Muscle layer of colon (tissue), 2 donors: ENCODE results near the gene CPED1.

Experiments used
- H3K27ac ChIP-seq: one replicate; pipeline ENCODE4 v1.7.0; 2013; ENCODE audit warnings: low read depth, mild to moderate bottlenecking, low read length, moderate library complexity
- H3K27me3 ChIP-seq, 2 donors: one replicate each; pipeline ENCODE4 v1.7.0; 2013; ENCODE audit warnings: low read length in 2 of 2, mild to moderate bottlenecking in 2 of 2; ENCODE audit not compliant: insufficient read depth in 2 of 2, control insufficient read depth in 1 of 2
- H3K36me3 ChIP-seq: one replicate; pipeline ENCODE4 v1.7.0; 2013; ENCODE audit warnings: mild to moderate bottlenecking, low read length; ENCODE audit not compliant: insufficient read depth
- H3K4me1 ChIP-seq: one replicate; pipeline ENCODE4 v1.7.0; 2013; ENCODE audit warnings: mild to moderate bottlenecking, low read length; ENCODE audit not compliant: insufficient read depth
- H3K4me3 ChIP-seq, 2 donors: one replicate each; pipeline ENCODE4 v1.7.0; 2013; ENCODE audit warnings: low read length in 2 of 2, low read depth in 1 of 2, mild to moderate bottlenecking in 1 of 2, moderate library complexity in 1 of 2
- H3K9ac ChIP-seq: one replicate; pipeline ENCODE4 v1.7.0; 2013; ENCODE audit warnings: low read length
- H3K9me3 ChIP-seq: one replicate; pipeline ENCODE4 v1.7.0; 2013; ENCODE audit warnings: mild to moderate bottlenecking, low read length
- donor health status: abdominal sarcoma.
- donor health status: Adenocarcinoma of cecum.

CPED1 gene

GRCh38 chr7:121164247-121164646 lies 175.7 kb downstream of the CPED1 start:
- no peak overlapping the region for H3K27ac ChIP-seq
- H3K4me3 ChIP-seq, result no peak overlapping the region
- peaks cover 12% of the 10 kb centered on the region for H3K4me1 ChIP-seq
- H3K36me3 ChIP-seq, result no peaks in the 10 kb centered on the region
- H3K27me3 ChIP-seq, result no peaks in the 10 kb centered on the region
- no peak overlapping the region for H3K9ac ChIP-seq
- H3K9me3 ChIP-seq, result no peaks in the 10 kb centered on the region

GRCh38 chr7:121166916-121167315 lies 178.4 kb downstream of the CPED1 start:
- H3K36me3 ChIP-seq, result no peaks in the 10 kb centered on the region
- no peaks in the 10 kb centered on the region for H3K27me3 ChIP-seq
- H3K4me1 ChIP-seq, result peaks cover 12% of the 10 kb centered on the region
- H3K27ac ChIP-seq, result no peak overlapping the region
- H3K4me3 ChIP-seq, result no peak overlapping the region
- no peaks in the 10 kb centered on the region for H3K9me3 ChIP-seq
- H3K9ac ChIP-seq, result no peak overlapping the region

GRCh38 chr7:121167971-121168370 lies 179.5 kb downstream of the CPED1 start:
- Histone ChIP-seq H3K4me1 (peaks cover 12% of the 10 kb centered on the region), H3K27ac (no peak overlapping the region), H3K9ac (no peak overlapping the region), H3K9me3 (no peaks in the 10 kb centered on the region), H3K27me3 (no peaks in the 10 kb centered on the region), H3K36me3 (no peaks in the 10 kb centered on the region), H3K4me3 (no peak overlapping the region)

GRCh38 chr7:121169469-121169868 lies 181.0 kb downstream of the CPED1 start:
- Histone ChIP-seq H3K9me3 (no peaks in the 10 kb centered on the region), H3K4me3 (no peak overlapping the region), H3K4me1 (peaks cover 2% of the 10 kb centered on the region), H3K36me3 (no peaks in the 10 kb centered on the region), H3K27me3 (no peaks in the 10 kb centered on the region), H3K9ac (no peak overlapping the region), H3K27ac (no peak overlapping the region)

GRCh38 chr7:121172484-121172883 lies 184.0 kb downstream of the CPED1 start:
- H3K27ac ChIP-seq, result no peak overlapping the region
- H3K9ac ChIP-seq, result no peak overlapping the region
- H3K27me3 ChIP-seq, result no peaks in the 10 kb centered on the region
- no peaks in the 10 kb centered on the region for H3K9me3 ChIP-seq
- H3K4me1 ChIP-seq, result no peaks in the 10 kb centered on the region
- no peak overlapping the region for H3K4me3 ChIP-seq
- no peaks in the 10 kb centered on the region for H3K36me3 ChIP-seq

- no peak overlapping the region for H3K4me3 ChIP-seq
- H3K27ac ChIP-seq, result no peak overlapping the region
- H3K27me3 ChIP-seq, result no peaks in the 10 kb centered on the region
- H3K9ac ChIP-seq, result no peak overlapping the region
- no peaks in the 10 kb centered on the region for H3K36me3 ChIP-seq
- H3K4me1 ChIP-seq, result no peaks in the 10 kb centered on the region
- no peaks in the 10 kb centered on the region for H3K9me3 ChIP-seq
Observed at GRCh38 chr7:121175826-121176225, 187.3 kb downstream of the CPED1 start.

- Histone ChIP-seq H3K27ac (no peak overlapping the region), H3K9ac (no peak overlapping the region), H3K4me3 (no peak overlapping the region), H3K27me3 (no peaks in the 10 kb centered on the region), H3K9me3 (no peaks in the 10 kb centered on the region), H3K4me1 (no peaks in the 10 kb centered on the region), H3K36me3 (no peaks in the 10 kb centered on the region)
Observed at GRCh38 chr7:121178452-121178851, 189.9 kb downstream of the CPED1 start.

GRCh38 chr7:121178869-121179497 lies 190.5 kb downstream of the CPED1 start:
- Histone ChIP-seq H3K9ac (no peak overlapping the region), H3K9me3 (no peaks in the 10 kb centered on the region), H3K36me3 (no peaks in the 10 kb centered on the region), H3K4me1 (no peaks in the 10 kb centered on the region), H3K4me3 (no peak overlapping the region), H3K27ac (no peak overlapping the region), H3K27me3 (no peaks in the 10 kb centered on the region)

GRCh38 chr7:121180436-121181063 lies 192.0 kb downstream of the CPED1 start:
- no peak overlapping the region for H3K27ac ChIP-seq
- H3K36me3 ChIP-seq, result no peaks in the 10 kb centered on the region
- H3K9me3 ChIP-seq, result no peaks in the 10 kb centered on the region
- no peaks in the 10 kb centered on the region for H3K4me1 ChIP-seq
- no peaks in the 10 kb centered on the region for H3K27me3 ChIP-seq
- H3K9ac ChIP-seq, result no peak overlapping the region
- H3K4me3 ChIP-seq, result no peak overlapping the region

GRCh38 chr7:121181357-121181756 lies 192.8 kb downstream of the CPED1 start:
- Histone ChIP-seq H3K36me3 (no peaks in the 10 kb centered on the region), H3K27me3 (no peaks in the 10 kb centered on the region), H3K4me1 (no peaks in the 10 kb centered on the region), H3K4me3 (no peak overlapping the region), H3K9ac (no peak overlapping the region), H3K27ac (no peak overlapping the region), H3K9me3 (no peaks in the 10 kb centered on the region)

- H3K9me3 ChIP-seq, result no peaks in the 10 kb centered on the region
- no peaks in the 10 kb centered on the region for H3K36me3 ChIP-seq
- no peaks in the 10 kb centered on the region for H3K4me1 ChIP-seq
Observed at GRCh38 chr7:121182281-121182680, 193.8 kb downstream of the CPED1 start.

GRCh38 chr7:121182902-121183301 lies 194.4 kb downstream of the CPED1 start:
- H3K4me1 ChIP-seq, result no peaks in the 10 kb centered on the region
- H3K4me3 ChIP-seq, result no peak overlapping the region
- no peaks in the 10 kb centered on the region for H3K36me3 ChIP-seq
- no peak overlapping the region for H3K9ac ChIP-seq
- no peaks in the 10 kb centered on the region for H3K9me3 ChIP-seq
- no peak overlapping the region for H3K27ac ChIP-seq
- H3K27me3 ChIP-seq, result no peaks in the 10 kb centered on the region

More at GRCh38 chr7:121182281-121182680, 193.8 kb downstream of the CPED1 start:
- H3K9ac ChIP-seq, result no peak overlapping the region
- H3K4me3 ChIP-seq, result no peak overlapping the region
- no peak overlapping the region for H3K27ac ChIP-seq
- H3K27me3 ChIP-seq, result no peaks in the 10 kb centered on the region
